ENCODE data around the gene TAS2R10.
"Not testable (repeated sequence)": the region's sequence is repeated elsewhere in the genome, so short reads cannot be mapped to it uniquely, and the experiment has no call there.

Gene TAS2R10, protein sequence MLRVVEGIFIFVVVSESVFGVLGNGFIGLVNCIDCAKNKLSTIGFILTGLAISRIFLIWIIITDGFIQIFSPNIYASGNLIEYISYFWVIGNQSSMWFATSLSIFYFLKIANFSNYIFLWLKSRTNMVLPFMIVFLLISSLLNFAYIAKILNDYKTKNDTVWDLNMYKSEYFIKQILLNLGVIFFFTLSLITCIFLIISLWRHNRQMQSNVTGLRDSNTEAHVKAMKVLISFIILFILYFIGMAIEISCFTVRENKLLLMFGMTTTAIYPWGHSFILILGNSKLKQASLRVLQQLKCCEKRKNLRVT

GRCh38 chr12:10826258-10826657 is at the start of gene TAS2R10:
TAS2R10 (minus strand) TSS chr12:10826358; CDS start chr12:10826269, 89 bp downstream.
- DNase-seq (ENCODE audit: low read depth): no peak

DNA sequence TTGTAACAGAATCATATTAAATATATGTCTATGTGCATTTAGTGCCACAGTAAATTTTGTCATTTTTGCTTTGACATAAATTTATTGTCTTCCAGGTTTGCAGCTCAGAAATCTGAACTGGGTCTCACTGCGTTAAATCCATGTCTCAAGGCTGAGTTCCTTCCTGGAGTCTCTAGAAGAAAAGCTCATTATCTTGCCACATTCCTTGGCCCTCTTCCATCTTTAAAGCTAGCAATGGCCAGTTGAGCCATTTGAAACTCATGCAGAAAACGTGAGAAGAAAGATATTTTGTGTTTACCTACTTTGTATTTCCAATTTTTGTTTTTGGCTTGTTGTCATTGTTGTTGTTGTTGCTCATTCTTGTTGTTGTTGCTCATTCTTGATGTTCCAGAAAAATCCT is 47.2 kb upstream of the TAS2R10 start:
- DNase-seq (ENCODE audit: low read depth): no peak

DNA sequence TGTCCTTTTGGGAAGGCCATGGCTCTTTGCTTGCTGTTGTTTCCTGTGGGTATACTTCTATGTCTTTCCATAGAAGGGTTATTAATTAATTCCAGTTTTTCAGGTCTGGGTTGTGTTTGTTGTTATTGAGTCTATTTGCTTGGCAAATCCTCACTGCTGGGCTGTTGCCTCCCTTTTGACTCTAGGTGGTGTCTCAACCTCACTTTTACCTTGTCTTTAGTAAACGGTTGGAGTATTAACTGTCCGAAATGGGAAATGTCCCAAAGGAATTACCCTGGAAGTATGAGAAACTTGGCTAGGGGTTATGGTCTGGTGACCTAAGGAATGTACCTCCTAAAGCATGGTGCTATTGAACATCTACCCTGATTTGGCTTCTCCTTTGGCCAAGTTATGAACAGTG is 41.2 kb upstream of the TAS2R10 start:
- DNase-seq (ENCODE audit: low read depth): no peak

GRCh38 chr12:10863512-10864218 is 37.5 kb upstream of the TAS2R10 start:
- no peak for DNase-seq (ENCODE audit: low read depth)

GRCh38 chr12:10861366-10861765 is 35.2 kb upstream of the TAS2R10 start:
- no peak for DNase-seq (ENCODE audit: low read depth)

DNA sequence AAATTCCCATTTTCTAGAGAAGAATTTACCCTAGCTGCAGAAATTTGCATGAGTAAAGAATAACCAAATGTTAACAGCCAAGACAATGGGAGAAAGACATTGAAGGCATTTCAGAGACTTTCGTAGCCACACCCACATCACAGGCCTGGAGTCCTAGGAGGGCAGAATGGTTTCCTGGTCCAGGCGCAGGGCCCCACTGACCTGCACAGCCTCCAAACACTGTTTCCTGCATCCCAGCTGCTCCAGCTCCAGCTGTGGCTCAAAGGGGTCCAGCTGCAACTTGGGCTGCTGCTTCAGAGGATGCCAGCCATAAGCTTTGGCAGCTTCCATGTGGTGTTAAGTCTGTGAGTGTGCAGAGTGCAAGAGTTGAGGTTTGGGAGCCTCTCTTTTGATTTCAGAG is 29.6 kb upstream of the TAS2R10 start:
- DNase-seq (ENCODE audit: low read depth): no peak

GRCh38 chr12:10853776-10854175 is 27.6 kb upstream of the TAS2R10 start:
- DNase-seq (ENCODE audit: low read depth): no peak

DNA sequence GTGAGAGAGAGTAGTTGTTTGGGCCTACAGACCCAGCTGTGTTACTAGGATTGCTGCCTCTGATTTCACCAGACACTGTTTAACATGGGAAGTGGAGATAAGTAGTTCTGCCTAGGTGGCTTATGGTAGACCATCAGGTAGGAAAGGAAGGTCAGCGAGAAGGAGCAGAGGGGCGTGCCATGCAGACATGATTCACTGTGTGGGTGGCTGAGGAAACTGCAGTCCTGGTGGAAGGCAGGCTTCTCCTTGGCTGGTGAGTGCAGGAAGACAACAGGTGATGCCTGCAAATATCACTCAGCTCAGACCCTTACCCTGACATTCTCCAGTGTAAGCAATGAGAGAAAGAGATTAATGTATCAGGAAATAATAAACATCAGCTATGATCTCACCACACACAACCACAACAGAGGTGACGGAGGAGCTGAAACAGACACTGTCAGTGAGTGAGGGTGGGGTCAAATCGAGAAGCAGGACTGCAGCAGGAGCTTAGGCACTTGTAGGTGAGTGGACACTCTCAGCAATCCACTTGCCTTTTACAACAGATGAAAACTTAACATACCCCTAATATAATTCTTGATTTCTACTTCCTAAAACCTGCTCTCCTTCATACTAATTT is 25.2 kb upstream of the TAS2R10 start:
- DNase-seq (ENCODE audit: low read depth): no peak

- no peak for DNase-seq (ENCODE audit: low read depth)
Observed at GRCh38 chr12:10849425-10849878, 23.3 kb upstream of the TAS2R10 start, which contains the start of gene PRR4. PRR4 (minus strand) TSS chr12:10849475; CDS start chr12:10849437, 38 bp downstream.

DNA sequence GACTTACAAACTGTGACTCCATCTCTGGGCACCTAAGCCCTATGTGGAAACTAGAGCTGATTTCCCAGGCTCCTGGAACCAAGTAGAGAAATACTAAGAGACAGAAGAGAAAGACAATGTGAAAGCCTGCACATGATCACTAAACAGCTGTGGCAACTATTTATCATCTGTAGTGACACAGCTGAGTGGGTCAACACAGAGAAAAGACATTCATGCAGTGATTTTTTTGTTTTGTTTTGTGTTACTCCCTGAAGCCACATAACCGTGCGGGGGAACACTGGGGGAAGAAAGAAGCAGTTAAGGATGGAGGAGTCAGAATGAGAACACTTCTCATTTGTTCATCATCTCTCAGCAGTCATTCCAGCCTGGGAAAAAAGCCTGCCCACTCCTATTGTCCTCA is 21.6 kb upstream of the TAS2R10 start:
- no peak for DNase-seq (ENCODE audit: low read depth)

GRCh38 chr12:10842862-10843261 is 16.7 kb upstream of the TAS2R10 start:
- no peak for DNase-seq (ENCODE audit: low read depth)

GRCh38 chr12:10838461-10838860 is 12.3 kb upstream of the TAS2R10 start:
- DNase-seq (ENCODE audit: low read depth): no peak

- DNase-seq (ENCODE audit: low read depth): no peak
Observed at GRCh38 chr12:10829994-10830393, 3.8 kb upstream of the TAS2R10 start.

DNA sequence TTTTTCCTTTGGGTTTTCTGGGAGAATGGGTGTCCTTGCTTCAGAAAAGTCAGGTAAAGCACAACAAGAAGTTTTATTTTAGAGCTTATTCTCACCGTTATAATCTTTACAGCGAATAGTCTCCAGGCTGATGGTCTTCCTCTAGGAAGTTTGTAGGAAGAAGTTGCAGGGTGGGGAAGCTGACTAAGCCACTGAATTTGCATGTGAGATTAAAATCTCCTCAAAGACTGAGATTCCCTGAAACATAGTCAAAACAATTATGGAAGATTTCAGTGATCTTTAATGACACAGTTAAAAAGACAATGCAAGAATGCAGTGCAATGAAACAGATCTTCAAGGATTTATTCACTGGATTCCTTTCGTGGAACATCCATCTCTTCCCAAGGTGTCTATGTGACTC is 1.2 kb downstream of the TAS2R10 start:
- DNase-seq (ENCODE audit: low read depth): no peak

DNA sequence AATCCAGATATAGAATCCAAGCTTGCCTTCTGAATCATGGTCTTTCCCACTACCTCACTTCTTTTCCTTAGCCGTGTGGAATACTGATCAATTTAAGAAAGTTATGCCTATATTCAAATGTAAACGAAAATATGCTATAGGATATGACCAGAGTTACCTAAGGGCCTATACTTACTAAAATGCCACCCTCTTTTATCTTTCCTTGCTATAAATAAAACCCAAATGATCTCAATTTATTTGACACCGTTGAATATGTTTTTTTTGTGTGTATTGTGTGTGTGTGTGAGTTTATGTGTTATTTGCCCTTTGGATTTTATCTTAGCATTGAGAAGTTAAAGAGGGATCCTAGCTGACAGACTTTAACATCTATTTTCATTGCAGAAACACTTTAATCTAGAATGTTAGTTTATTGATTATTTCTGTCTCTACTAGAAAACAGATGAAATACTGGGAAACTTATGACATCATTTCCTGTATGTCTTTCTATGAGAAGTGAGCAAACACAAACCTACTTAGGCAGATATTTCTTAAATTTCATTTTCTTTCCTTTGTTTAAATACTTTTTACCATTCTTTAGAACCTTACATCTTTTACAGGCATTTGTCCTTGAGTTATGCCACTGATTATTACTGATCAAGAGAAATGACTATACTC is 14.1 kb downstream of the TAS2R10 start:
- no peak for DNase-seq (ENCODE audit: low read depth)

DNA sequence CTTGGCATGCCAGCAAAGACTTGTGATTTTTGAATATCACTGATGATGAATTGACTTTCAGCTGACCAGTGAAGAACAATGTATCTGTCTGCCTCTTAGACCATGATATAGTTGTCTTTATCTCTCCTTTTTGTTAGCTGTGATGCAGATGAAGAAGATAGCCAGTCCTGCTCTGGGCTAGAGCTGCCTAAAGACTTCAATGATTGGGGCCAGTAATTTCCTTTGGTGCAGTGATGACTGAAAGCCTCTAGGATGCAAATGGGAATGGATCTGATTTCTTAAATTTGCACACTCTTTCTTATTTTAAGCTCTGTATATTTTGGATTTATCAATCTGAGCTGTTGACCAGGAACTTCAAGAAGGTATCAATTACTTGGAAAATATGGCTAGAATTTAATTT is 16.1 kb downstream of the TAS2R10 start, which contains the start of gene TAS2R9:
Gene TAS2R9 (minus strand): TSS at position 101 of the 400 bp plus-strand sequence. CDS start 93 bp downstream, at position 8.
- no peak for DNase-seq (ENCODE audit: low read depth)

GRCh38 chr12:10807186-10807585 is 19.0 kb downstream of the TAS2R10 start, which contains the start of gene TAS2R8:
TAS2R8 (minus strand) TSS chr12:10807286; CDS start chr12:10806980, 306 bp downstream.
- DNase-seq (ENCODE audit: low read depth): no peak

DNA sequence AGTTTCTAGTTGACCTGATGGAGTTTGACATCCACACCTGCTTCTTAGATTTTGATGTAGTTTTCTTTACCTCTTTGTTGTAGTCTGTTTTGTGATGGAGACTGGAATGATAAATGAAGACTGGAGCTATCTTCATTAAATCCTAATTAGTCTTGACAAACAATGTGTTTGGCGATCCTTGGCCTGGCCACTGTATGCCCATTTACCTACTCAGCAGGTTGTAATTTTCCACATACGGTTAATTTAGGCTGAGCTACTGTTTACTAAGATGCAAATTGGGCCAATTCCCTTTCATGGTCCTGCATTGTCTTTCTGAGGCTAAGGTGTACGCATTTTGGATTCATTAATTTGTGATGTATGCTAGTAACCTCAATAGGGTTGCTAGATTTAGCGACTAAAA is 23.6 kb downstream of the TAS2R10 start, which contains the start of gene TAS2R7:
Gene TAS2R7 (minus strand): TSS at position 41 of the 400 bp plus-strand sequence. CDS start 57 bp downstream, outside the sequence.
- no peak for DNase-seq (ENCODE audit: low read depth)

DNA sequence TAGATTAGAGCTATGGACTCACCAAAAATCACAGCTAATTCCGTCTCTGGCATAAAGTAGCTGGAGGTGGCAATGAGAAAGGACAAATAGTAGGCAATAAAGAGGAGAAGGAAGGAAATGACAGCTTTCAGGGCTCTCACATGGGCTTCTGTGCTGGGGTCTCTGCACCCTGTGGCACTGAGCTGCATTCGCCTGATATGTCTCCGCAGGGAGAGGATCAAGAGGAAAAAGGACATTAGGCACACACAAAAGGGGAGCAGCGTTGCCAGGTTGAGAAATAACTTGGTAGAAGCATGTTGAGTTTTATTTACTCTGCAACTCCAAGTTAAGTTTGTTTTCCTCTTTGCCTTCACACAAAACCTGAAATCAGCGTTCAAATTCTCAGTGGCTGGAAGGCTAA is 24.4 kb downstream of the TAS2R10 start:
- DNase-seq (ENCODE audit: low read depth): no peak

GRCh38 chr12:10794222-10794621 is 31.9 kb downstream of the TAS2R10 start:
- DNase-seq (ENCODE audit: low read depth): no peak

DNA sequence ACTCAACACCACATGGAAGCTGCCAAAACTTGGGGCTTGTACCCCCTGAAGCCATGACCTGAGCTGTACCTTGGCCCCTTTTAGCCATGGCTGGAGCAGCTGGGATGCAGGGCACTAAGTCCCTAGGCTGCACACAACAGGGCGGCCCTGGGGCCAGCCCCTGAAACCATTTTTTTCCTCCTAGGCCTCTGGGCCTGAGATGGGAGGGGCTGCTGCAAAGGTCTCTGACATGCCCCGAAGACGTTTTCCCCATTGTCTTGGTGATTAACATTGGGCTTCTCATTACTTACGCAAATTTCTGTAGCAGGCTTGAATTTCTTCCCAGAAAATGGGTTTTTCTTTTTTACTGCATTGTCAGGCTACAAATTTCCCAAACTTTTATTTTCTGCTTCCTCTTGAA is 34.4 kb downstream of the TAS2R10 start:
- not testable (repeated sequence) for DNase-seq (ENCODE audit: low read depth)

DNA sequence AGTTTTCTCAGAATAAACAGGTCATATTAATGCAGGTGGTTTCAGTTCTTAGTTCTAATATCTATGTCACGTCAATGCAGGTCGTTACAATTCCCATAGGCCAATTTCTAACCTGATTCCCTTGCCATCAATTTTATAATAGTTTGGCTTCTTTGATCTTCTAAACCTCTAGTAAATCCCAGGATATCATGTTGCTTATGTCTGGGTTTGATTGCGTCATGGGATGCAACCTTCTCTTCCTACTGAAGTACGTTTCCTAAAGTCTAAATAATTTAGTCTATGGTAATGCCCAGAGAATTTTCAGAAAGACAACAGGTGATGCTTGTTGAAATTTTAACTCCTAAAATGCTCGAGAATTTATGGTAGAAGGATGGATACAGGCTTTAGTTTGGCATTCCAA is 42.9 kb downstream of the TAS2R10 start:
- no peak for DNase-seq (ENCODE audit: low read depth)

Measured in HS-5 (cell line).